Endothelial cell of umbilical vein (primary cell): ENCODE measurements around the gene CUX1. TPM values are rescaled to one million over a fixed set of nuclear protein-coding genes. Genes with fewer than 3 reads are reported as not detected.

ENCODE experiments used
- BruUV-seq: library from RNA; stranded (reverse); fragments of 400-500 nt; replicated peaks from 2 replicates; lab custom pipeline; 2021; lab: Mats Ljungman, UMichigan
- CTCF ChIA-PET: fragments of 300-600, 350-600 bp; sonication (Branson Sonifier 250); formaldehyde crosslinking; loops from one replicate; lab custom pipeline; 2021; ENCODE audit warnings: antibody characterized with exemption, inconsistent platforms; lab: Charles Lee
- POLR2A ChIA-PET: fragments of 300-600, 350-600 bp; sonication (Branson Sonifier 250); formaldehyde crosslinking; loops from one replicate; lab custom pipeline; 2021; ENCODE audit warnings: antibody characterized with exemption, inconsistent platforms; lab: Charles Lee
- DNase-seq: peaks from one replicate; pipeline ENCODE4 v3.0.0-alpha.2; 2011; ENCODE audit warnings: low read depth, low spot score
- FAIRE-seq: peaks from 2 replicates; lab custom pipeline; 2011; peaks lifted over from hg19 to GRCh38; lab: Jason Lieb, UNC
- H2AFZ ChIP-seq: 2 replicates; pipeline ENCODE4 v1.6.0; 2012; ENCODE audit warnings: low read depth, low read length, control low read depth, inconsistent platforms
- H3K27ac ChIP-seq: 2 replicates; pipeline ENCODE4 v1.5.1; 2011; ENCODE audit warnings: low read depth, mild to moderate bottlenecking, control low read depth, low read length, moderate library complexity; ENCODE audit not compliant: insufficient read depth
- H3K27me3 ChIP-seq, 2 experiments: 2 replicates each; pipeline versions ENCODE4 v1.6.0 to v1.6.1; 2011; ENCODE audit warnings: low read length in 2 of 2, mixed read lengths in 1 of 2; ENCODE audit not compliant: control insufficient read depth in 2 of 2, insufficient read depth in 2 of 2
- H3K36me3 ChIP-seq, 2 experiments: 2 replicates in 1 of 2; 3 replicates in 1 of 2; pipeline ENCODE4 v1.5.1; 2011; ENCODE audit warnings: low read length in 2 of 2, mild to moderate bottlenecking in 1 of 2, moderate library complexity in 1 of 2; ENCODE audit not compliant: control insufficient read depth in 2 of 2, insufficient read depth in 2 of 2; ENCODE audit errors: extremely low read depth in 1 of 2
- H3K4me1 ChIP-seq: 3 replicates; pipeline ENCODE4 v1.5.1; 2011; ENCODE audit warnings: mild to moderate bottlenecking, low read length; ENCODE audit not compliant: control insufficient read depth, insufficient read depth; ENCODE audit errors: extremely low read depth
- H3K4me2 ChIP-seq: 2 replicates; pipeline ENCODE4 v1.6.1; 2011; ENCODE audit warnings: low read length, control low read depth, mixed read lengths; ENCODE audit not compliant: insufficient read depth
- H3K4me3 ChIP-seq, 3 experiments: fragments of 200-600 bp in 1 of 3; sonication (generic), shearing (Covaris generic) in 1 of 3; replicated peaks in 1 of 3; 2 replicates each; pipeline ENCODE4 v1.5.1; 2011 to 2016; ENCODE audit warnings: control low read depth in 3 of 3, low read length in 3 of 3, mild to moderate bottlenecking in 2 of 3, inconsistent platforms in 1 of 3, low read depth in 1 of 3, moderate library complexity in 1 of 3; ENCODE audit not compliant: insufficient read depth in 1 of 3
- H3K79me2 ChIP-seq: 2 replicates; pipeline ENCODE4 v1.6.0; 2012; ENCODE audit warnings: low read length, inconsistent platforms; ENCODE audit not compliant: control insufficient read depth, insufficient read depth
- H3K9ac ChIP-seq: replicated peaks from 2 replicates; pipeline ENCODE3; 2011; ENCODE audit warnings: low read length, control low read depth; ENCODE audit not compliant: insufficient read depth; ENCODE audit errors: extremely low read depth
- H3K9me1 ChIP-seq: replicated peaks from 3 replicates; pipeline ENCODE4 v1.6.0; 2011; ENCODE audit warnings: mild to moderate bottlenecking, low read length; ENCODE audit not compliant: control insufficient read depth, insufficient read depth; ENCODE audit errors: extremely low read depth
- H3K9me3 ChIP-seq: replicated peaks from 2 replicates; pipeline ENCODE4 v1.5.1; 2012; ENCODE audit warnings: low read length, inconsistent platforms; ENCODE audit not compliant: control insufficient read depth, insufficient read depth
- H4K20me1 ChIP-seq: replicated peaks from 2 replicates; pipeline ENCODE3; 2011; ENCODE audit warnings: mild to moderate bottlenecking, low read length; ENCODE audit not compliant: control insufficient read depth, insufficient read depth; ENCODE audit errors: extremely low read depth
- CTCF ChIP-seq, 2 donors: IDR thresholded peaks; 1 replicate in 1 of 2; 2 replicates in 1 of 2; pipeline ENCODE4 v1.5.1; 2011; ENCODE audit warnings: low read length in 2 of 2, mild to moderate bottlenecking in 2 of 2, moderate library complexity in 2 of 2, control low read depth in 1 of 2, inconsistent platforms in 1 of 2, low read depth in 1 of 2; ENCODE audit not compliant: insufficient read depth in 1 of 2; ENCODE audit errors: extremely low read depth in 1 of 2
- EZH2 ChIP-seq: IDR thresholded peaks from 2 replicates; pipeline ENCODE4 v1.6.1; 2012; ENCODE audit warnings: borderline replicate concordance, low read depth, mild to moderate bottlenecking, moderate library complexity, low read length, inconsistent platforms; ENCODE audit not compliant: severe bottlenecking
- FOS ChIP-seq: IDR thresholded peaks from 2 replicates; pipeline ENCODE4 v1.6.1; 2011; ENCODE audit warnings: mild to moderate bottlenecking, low read length, moderate library complexity, borderline replicate concordance; ENCODE audit not compliant: insufficient read depth
- GATA2 ChIP-seq: IDR thresholded peaks from 2 replicates; pipeline ENCODE4 v1.7.0; 2011; ENCODE audit warnings: low read depth, mild to moderate bottlenecking, moderate library complexity, mixed read lengths, low read length; ENCODE audit not compliant: insufficient read length, insufficient read depth
- MAX ChIP-seq: IDR thresholded peaks from 2 replicates; pipeline ENCODE4 v1.6.1; 2011; ENCODE audit not compliant: insufficient read depth, insufficient read length
- MYC ChIP-seq: IDR thresholded peaks from one replicate; pipeline ENCODE4 v1.6.1; 2011; ENCODE audit warnings: mild to moderate bottlenecking, low read depth, low read length
- POLR2A ChIP-seq: IDR thresholded peaks from 2 replicates; pipeline ENCODE4 v1.6.1; 2012; ENCODE audit warnings: low read depth, mild to moderate bottlenecking, control low read depth, low read length
- POLR2AphosphoS5 ChIP-seq: IDR thresholded peaks from 2 replicates; pipeline ENCODE4 v1.6.1; 2012; ENCODE audit warnings: low read depth, mild to moderate bottlenecking, control low read depth, low read length, moderate library complexity; ENCODE audit not compliant: insufficient read depth
- dilution Hi-C: fragments of 300-500 bp; cut with MboI; formaldehyde crosslinking; loops from one replicate; pipeline ENCODE4 v1.15.0; 2019; ENCODE audit warnings: low sequenced_read_pairs; ENCODE audit not compliant: extremely low pct_ligation_motif_present
- intact Hi-C: fragments of 100-400 bp; cut with micrococcal nuclease; formaldehyde crosslinking; loops from one replicate; pipeline ENCODE4 v1.10.0; 2022
- polyA plus RNA-seq, 4 experiments: library from polyadenylated mRNA; depleted of rRNA in 3 of 4; stranded (reverse) in 3 of 4; unstranded in 1 of 4; fragments of >200 nt; gene quantifications; 2 replicates each; pipeline versions ENCODE4 v1.2.1 to v1.2.3, GENCODE V29; 2011 to 2012; ENCODE audit warnings: missing spikeins in 1 of 4
- total RNA-seq: library from RNA; stranded (reverse); gene quantifications from 2 replicates; pipeline ENCODE4 v1.2.3, GENCODE V29; 2021

The CUX1 gene
- total and polyA plus RNA-seq, 2 donors (not counting 3 experiments of a cell fraction or from before 2014, with no cell fraction given) = 13.8 to 49.8 TPM

- intact Hi-C loops = loop anchor here (1.0 to 2.0 kb wide), 3 partner anchors 26 to 94 kb away; no protein-coding TSS in a partner anchor
Measured at GRCh38 chr7:101856473-101857357, 39.3 kb downstream of the CUX1 start.

More at GRCh38 chr7:101856473-101857357, 39.3 kb downstream of the CUX1 start:
- BruUV-seq = TSS peak; percentile 68
- H3K4me1 ChIP-seq = peaks cover 23% of the 10 kb centered on the region
- DNase-seq (peak; percentile 86), FAIRE-seq (peak; percentile 89)
- H3K4me2 ChIP-seq = peak overlapping the region; percentile 74
- H3K27ac ChIP-seq = peak overlapping the region; percentile 62
- H3K36me3 ChIP-seq = no peaks in the 10 kb centered on the region
- H2AFZ ChIP-seq = peak overlapping the region; percentile 13
- peaks cover 18% of the 10 kb centered on the region for H3K79me2 ChIP-seq
- POLR2A ChIA-PET = interaction anchor here (0.7 kb wide), 1 partner anchor 38 kb away, joined by 7 read pairs; no protein-coding TSS in a partner anchor
- TF ChIP-seq EZH2 (no peak), POLR2A (peak; percentile 40), MYC (no peak), FOS (peak; percentile 4), POLR2AphosphoS5 (peak; percentile 33), GATA2 (peak; percentile 84), CTCF (IDR thresholded peaks at IDR 0.05; ENCODE audit: extremely low read depth in 1 of 2, insufficient read depth in 1 of 2, low read depth in 1 of 2, low read length in 2 of 2) (peak; percentile 33 to 35), MAX (peak; percentile 79)
- H3K9ac ChIP-seq = peak overlapping the region; percentile 44
- CTCF ChIA-PET = interaction anchor here (0.5 to 4.1 kb wide), 14 partner anchors 10 to 459 kb away, joined by 3 to 30 read pairs (median 4); no protein-coding TSS in a partner anchor
- peak overlapping the region; percentile 1 to 23 (median 20) for H3K4me3 ChIP-seq
- no peaks in the 10 kb centered on the region for H3K9me1 ChIP-seq
- H3K9me3 ChIP-seq = no peaks in the 10 kb centered on the region
- no peaks in the 10 kb centered on the region for H4K20me1 ChIP-seq
- dilution Hi-C loops = no loop called here
- H3K27me3 ChIP-seq = no peaks in the 10 kb centered on the region
